GM23248 (cell line): ENCODE measurements around the gene TSPAN4. TPM values are rescaled to one million over a fixed set of nuclear protein-coding genes. Genes with fewer than 3 reads are reported as not detected.
A peak's percentile ranks its signal among the peaks of the same experiment; 100 is the strongest.

Source experiments
- DNase-seq: peaks from one replicate; pipeline ENCODE4 v3.0.0-alpha.2; 2015
- H2AFZ ChIP-seq: fragments of 200-600 bp; sonication (generic); 2 replicates; pipeline ENCODE4 v1.6.1; 2016; ENCODE audit warnings: antibody characterized with exemption
- H3F3A ChIP-seq: fragments of 200-600 bp; sonication (generic); 2 replicates; pipeline ENCODE4 v1.6.1; 2016; ENCODE audit warnings: mild to moderate bottlenecking, antibody characterized with exemption, mixed run types; ENCODE audit not compliant: insufficient read depth
- H3K27ac ChIP-seq: fragments of 200-600 bp; sonication (generic); 2 replicates; pipeline ENCODE4 v1.5.1; 2016; ENCODE audit warnings: mild to moderate bottlenecking
- H3K27me3 ChIP-seq: fragments of 200-600 bp; sonication (generic); replicated peaks from 2 replicates; pipeline ENCODE4 v1.6.1; 2016; ENCODE audit warnings: mild to moderate bottlenecking; ENCODE audit not compliant: insufficient read depth
- H3K36me3 ChIP-seq: fragments of 200-600 bp; sonication (generic); 2 replicates; pipeline ENCODE4 v1.6.1; 2016; ENCODE audit warnings: low read depth, mild to moderate bottlenecking
- H3K4me1 ChIP-seq: fragments of 200-600 bp; sonication (generic); 2 replicates; pipeline ENCODE4 v1.6.1; 2016; ENCODE audit warnings: mild to moderate bottlenecking; ENCODE audit not compliant: insufficient read depth
- H3K4me2 ChIP-seq: fragments of 200-600 bp; sonication (generic); one replicate; pipeline ENCODE4 v1.6.1; 2016; ENCODE audit warnings: mild to moderate bottlenecking; ENCODE audit not compliant: unreplicated experiment
- H3K4me3 ChIP-seq: fragments of 200-600 bp; sonication (generic); 2 replicates; pipeline ENCODE4 v1.5.1; 2016; ENCODE audit warnings: mild to moderate bottlenecking
- H3K79me2 ChIP-seq: fragments of 200-600 bp; sonication (generic); 2 replicates; pipeline ENCODE4 v1.6.1; 2016; ENCODE audit warnings: mild to moderate bottlenecking; ENCODE audit not compliant: insufficient read depth
- H3K9ac ChIP-seq: fragments of 200-600 bp; sonication (generic); 2 replicates; pipeline ENCODE4 v1.6.1; 2016; ENCODE audit warnings: mild to moderate bottlenecking
- H3K9me2 ChIP-seq: fragments of 200-600 bp; sonication (generic); 2 replicates; pipeline ENCODE4 v1.6.1; 2016; ENCODE audit warnings: mixed run types, mild to moderate bottlenecking, moderate library complexity; ENCODE audit not compliant: insufficient read depth
- H3K9me3 ChIP-seq: fragments of 200-600 bp; sonication (generic); one replicate; pipeline ENCODE4 v1.6.1; 2017; ENCODE audit warnings: low read depth
- H4K20me1 ChIP-seq: fragments of 200-600 bp; sonication (generic); 2 replicates; pipeline ENCODE4 v1.6.0; 2016; ENCODE audit not compliant: insufficient read depth
- EZH2 ChIP-seq: fragments of 200-600 bp; sonication (generic); IDR thresholded peaks from 2 replicates; pipeline ENCODE4 v1.6.1; 2018; ENCODE audit warnings: antibody characterized with exemption, mild to moderate bottlenecking; ENCODE audit not compliant: insufficient read depth, poor library complexity, severe bottlenecking
- EZH2phosphoT487 ChIP-seq: fragments of 200-600 bp; sonication (generic); IDR thresholded peaks from 2 replicates; pipeline ENCODE4 v1.6.1; 2018; ENCODE audit warnings: antibody characterized with exemption, moderate library complexity, mild to moderate bottlenecking, low read depth; ENCODE audit not compliant: insufficient read depth
- WGBS, 2 experiments: methylation state at CpG; one replicate each; pipeline ENCODE4 v1.1.6; 2015 to 2017; ENCODE audit warnings: low lambda C conversion rate in 2 of 2, low coverage in 1 of 2; ENCODE audit errors: missing lambda C conversion rate in 2 of 2; 5-methylcytosine and 5-hydroxymethylcytosine counted together
- in situ Hi-C: fragments of 300-500 bp; cut with MboI; formaldehyde crosslinking; loops from 2 replicates; pipeline ENCODE4 v1.15.0; 2020
- polyA plus RNA-seq: library from polyadenylated mRNA; unstranded; fragments of >200 nt; fragmentation: Nextera tagmentation; extraction: Ambion mirVana; gene quantifications from 2 replicates; pipeline ENCODE4 v1.2.1, GENCODE V29; 2016
- total RNA-seq: library from RNA; depleted of rRNA; stranded (reverse); fragments of >200 nt; shearing (Covaris generic); gene quantifications from 2 replicates; pipeline ENCODE4 v1.2.3, GENCODE V29; 2014

Gene TSPAN4
- total and polyA plus RNA-seq, 2 experiments from 2014 or later = 343 to 393 TPM

GRCh38 chr11:843086-843734, 558 bp downstream of the TSPAN4 start:
- in situ Hi-C loops = no loop called here
- WGBS, 2 experiments = 0 to 2% methylated on average over 41 to 44 of the region's 53 CpGs
- Histone ChIP-seq H3K4me3 (peak overlapping the region; percentile 84), H3K9me3 (no peaks in the 10 kb centered on the region), H3K79me2 (peaks cover 57% of the 10 kb centered on the region), H3K27me3 (no peaks in the 10 kb centered on the region), H3K27ac (peak overlapping the region; percentile 89), H3K4me2 (peak overlapping the region; percentile 92), H3K9me2 (no peaks in the 10 kb centered on the region), H3K9ac (peak overlapping the region; percentile 96), H3K36me3 (peaks cover 17% of the 10 kb centered on the region), H3F3A (peaks cover 12% of the 10 kb centered on the region), H2AFZ (no peak overlapping the region), H4K20me1 (no peaks in the 10 kb centered on the region), H3K4me1 (peaks cover 23% of the 10 kb centered on the region)
- no peak for TF ChIP-seq EZH2
- TF ChIP-seq EZH2phosphoT487 = no peak
- peak; percentile 63 for DNase-seq

GRCh38 chr11:843818-844692, 1.4 kb downstream of the TSPAN4 start:
- peaks cover 12% of the 10 kb centered on the region for H3F3A ChIP-seq
- H3K9ac ChIP-seq = peak overlapping the region; percentile 96
- H3K36me3 ChIP-seq = peaks cover 12% of the 10 kb centered on the region; the same call in 1 of the 2 replicates
- peak overlapping the region; percentile 89 for H3K27ac ChIP-seq
- H3K9me2 ChIP-seq = no peaks in the 10 kb centered on the region
- 1 to 4% methylated on average over 16 to 23 of the region's 25 CpGs for WGBS, 2 experiments
- H3K9me3 ChIP-seq = no peaks in the 10 kb centered on the region
- H3K4me3 ChIP-seq = peak overlapping the region; percentile 84
- no peak overlapping the region for H2AFZ ChIP-seq
- no peaks in the 10 kb centered on the region for H4K20me1 ChIP-seq
- TF ChIP-seq EZH2 (no peak), EZH2phosphoT487 (no peak)
- peaks cover 23% of the 10 kb centered on the region for H3K4me1 ChIP-seq
- peak overlapping the region; percentile 92 for H3K4me2 ChIP-seq
- DNase-seq = peak; percentile 98
- H3K27me3 ChIP-seq = no peaks in the 10 kb centered on the region
- peaks cover 62% of the 10 kb centered on the region for H3K79me2 ChIP-seq
- in situ Hi-C loops = no loop called here

- Histone ChIP-seq H2AFZ (no peak overlapping the region), H3K36me3 (peaks cover 5% of the 10 kb centered on the region; the same call in 1 of the 2 replicates), H3F3A (peaks cover 7% of the 10 kb centered on the region; the same call in 1 of the 2 replicates), H3K27ac (peak overlapping the region; percentile 89), H3K4me2 (peak overlapping the region; percentile 74), H3K79me2 (peaks cover 57% of the 10 kb centered on the region), H3K4me3 (peak overlapping the region; percentile 84), H3K9ac (peak overlapping the region; percentile 96), H3K9me2 (no peaks in the 10 kb centered on the region), H3K27me3 (no peaks in the 10 kb centered on the region), H3K4me1 (peaks cover 19% of the 10 kb centered on the region), H4K20me1 (no peaks in the 10 kb centered on the region), H3K9me3 (no peaks in the 10 kb centered on the region)
- TF ChIP-seq EZH2phosphoT487 (no peak), EZH2 (no peak)
- in situ Hi-C loops = no loop called here
- DNase-seq = peak; percentile 87
- 24 to 30% methylated on average over 27 to 28 of the region's 31 CpGs for WGBS, 2 experiments
Measured at GRCh38 chr11:844693-845644, 2.3 kb downstream of the TSPAN4 start.
